HepG2 (cell line): Measurements from ENCODE around the gene PPM1H. TPM values are rescaled to one million over a fixed set of nuclear protein-coding genes. Genes with fewer than 3 reads are reported as not detected.
"Not testable (repeated sequence)": the region's sequence is repeated elsewhere in the genome, so short reads cannot be mapped to it uniquely, and the experiment has no call there.

Source experiments
- ATAC-seq: fragments of 200-7000 bp; cut with Tn5 transposase; 3 replicates; pipeline ENCODE4 v1.9.1; 2020; ENCODE audit warnings: mild to moderate bottlenecking, moderate library complexity
- BruUV-seq: library from RNA; stranded (reverse); fragments of 400-500 nt; replicated peaks from 2 replicates; lab custom pipeline; 2021; lab: Mats Ljungman, UMichigan
- CTCF ChIA-PET: fragments of 300-600 bp; formaldehyde crosslinking; extraction: SDS; loops from one replicate; lab custom pipeline; 2021; ENCODE audit warnings: low total read pairs, inconsistent platforms, low intra/inter-chr PET ratio; lab: Yijun Ruan, JAX
- POLR2A ChIA-PET: fragments of 350-600 bp; sonication (Branson Sonifier 250); formaldehyde crosslinking; loops from one replicate; lab custom pipeline; 2020; ENCODE audit warnings: antibody characterized with exemption, inconsistent platforms; lab: Yijun Ruan, JAX
- DNase-seq: peaks from one replicate; pipeline ENCODE4 v3.0.0-alpha.2; 2015; ENCODE audit warnings: low spot score
- FAIRE-seq: peaks from 3 replicates; lab custom pipeline; 2011; peaks lifted over from hg19 to GRCh38; lab: Jason Lieb, UNC
- H2AFZ ChIP-seq: one replicate; pipeline ENCODE4 v1.6.1; 2011; ENCODE audit warnings: low read length, inconsistent platforms
- H3K27ac ChIP-seq: fragments of 300-600 bp; 3 replicates; pipeline ENCODE4 v1.8.0; 2011; ENCODE audit warnings: mixed run types, mild to moderate bottlenecking, mixed read lengths, low read length, inconsistent platforms; ENCODE audit not compliant: insufficient read depth; ENCODE audit errors: extremely low read length
- H3K27me3 ChIP-seq, 2 experiments: fragments of 200-600 bp in 1 of 2; 2 replicates in 1 of 2; 3 replicates in 1 of 2; pipeline versions ENCODE4 v1.6.0 to v1.8.0; 2011; ENCODE audit warnings: low read length in 2 of 2, mild to moderate bottlenecking in 2 of 2, moderate library complexity in 2 of 2, inconsistent platforms in 1 of 2; ENCODE audit not compliant: insufficient read depth in 2 of 2, control insufficient read depth in 1 of 2
- H3K36me3 ChIP-seq, 2 experiments: fragments of 200-600 bp in 1 of 2; replicated peaks in 1 of 2; 2 replicates in 1 of 2; 3 replicates in 1 of 2; pipeline versions ENCODE4 v1.5.1 to v1.8.0; 2011; ENCODE audit warnings: low read length in 2 of 2, inconsistent platforms in 1 of 2; ENCODE audit not compliant: insufficient read depth in 2 of 2, control insufficient read depth in 1 of 2
- H3K4me1 ChIP-seq: 2 replicates; pipeline ENCODE4 v1.5.1; 2012; ENCODE audit warnings: low read length, inconsistent platforms; ENCODE audit not compliant: insufficient read depth
- H3K4me2 ChIP-seq: 2 replicates; pipeline ENCODE4 v1.6.0; 2011; ENCODE audit warnings: low read depth, low read length, inconsistent platforms
- H3K4me3 ChIP-seq, 3 experiments: fragments of 200-600 bp in 1 of 3; sonication (generic), shearing (Covaris generic) in 1 of 3; replicated peaks in 1 of 3; 2 replicates each; pipeline ENCODE4 v1.5.1; 2011 to 2016; ENCODE audit warnings: low read length in 3 of 3, inconsistent platforms in 2 of 3, low read depth in 2 of 3, mild to moderate bottlenecking in 2 of 3, control low read depth in 1 of 3, mixed read lengths in 1 of 3; ENCODE audit not compliant: insufficient read depth in 1 of 3
- H3K79me2 ChIP-seq: one replicate; pipeline ENCODE4 v1.6.1; 2011; ENCODE audit warnings: low read length, inconsistent platforms; ENCODE audit not compliant: insufficient read depth
- H3K9ac ChIP-seq: 2 replicates; pipeline ENCODE4 v1.6.0; 2011; ENCODE audit warnings: mild to moderate bottlenecking, low read depth, low read length, inconsistent platforms; ENCODE audit not compliant: insufficient read depth
- H3K9me3 ChIP-seq: 2 replicates; pipeline ENCODE4 v1.5.1; 2012; ENCODE audit warnings: mild to moderate bottlenecking, low read length
- H4K20me1 ChIP-seq: 2 replicates; pipeline ENCODE4 v1.6.0; 2011; ENCODE audit warnings: inconsistent platforms, mild to moderate bottlenecking, low read length, moderate library complexity; ENCODE audit not compliant: insufficient read depth
- ARID5B ChIP-seq: IDR thresholded peaks from 2 replicates; pipeline ENCODE4 v1.4.0; 2020; ENCODE audit warnings: mild to moderate bottlenecking, missing genetic modification reagents
- ATF7-NPFF ChIP-seq: sonication (generic); formaldehyde crosslinking; IDR thresholded peaks from 2 replicates; pipeline ENCODE4 v1.8.1; 2023; ENCODE audit warnings: mild to moderate bottlenecking, low read depth, missing genetic modification reagents, moderate library complexity
- CC2D1A ChIP-seq: sonication (generic); formaldehyde crosslinking; IDR thresholded peaks from 2 replicates; pipeline ENCODE4 v1.8.1; 2023; ENCODE audit warnings: mild to moderate bottlenecking, missing genetic modification reagents
- CREB1 ChIP-seq, 2 experiments: fragments of 450-650 bp in 1 of 2; IDR thresholded peaks; 2 replicates each; pipeline ENCODE4 v1.6.1; 2016 to 2017; ENCODE audit warnings: control low read depth in 1 of 2, mild to moderate bottlenecking in 1 of 2, missing compliant biosample characterization in 1 of 2, missing genetic modification characterization in 1 of 2
- DNMT3B ChIP-seq: conservative IDR thresholded peaks from 2 replicates; pipeline ENCODE4 v1.6.1; 2016; ENCODE audit warnings: missing biosample characterization, control low read depth
- GABPB1 ChIP-seq: IDR thresholded peaks from 2 replicates; pipeline ENCODE4 v1.6.1; 2016; ENCODE audit warnings: mild to moderate bottlenecking, missing genetic modification reagents, moderate library complexity, missing compliant biosample characterization
- IKZF1 ChIP-seq: fragments of 450-650 bp; IDR thresholded peaks from 2 replicates; pipeline ENCODE4 v1.7.1; 2016
- NFE2L1 ChIP-seq: sonication (generic); formaldehyde crosslinking; IDR thresholded peaks from 2 replicates; pipeline ENCODE4 v1.4.0; 2020; ENCODE audit warnings: missing genetic modification reagents, mild to moderate bottlenecking, borderline replicate concordance
- RFX3 ChIP-seq: IDR thresholded peaks from 2 replicates; pipeline ENCODE4 v1.6.1; 2016; ENCODE audit warnings: missing biosample characterization, missing genetic modification reagents
- SIX4 ChIP-seq: sonication (generic); formaldehyde crosslinking; IDR thresholded peaks from 2 replicates; pipeline ENCODE4 v1.4.0; 2020; ENCODE audit warnings: missing genetic modification reagents
- TAF1 ChIP-seq: sonication (generic); formaldehyde crosslinking; IDR thresholded peaks from 2 replicates; pipeline ENCODE4 v1.4.0; 2020; ENCODE audit warnings: missing genetic modification reagents
- TOE1 ChIP-seq: sonication (generic); formaldehyde crosslinking; IDR thresholded peaks from 2 replicates; pipeline ENCODE4 v1.4.0; 2020; ENCODE audit warnings: mild to moderate bottlenecking, missing genetic modification reagents
- ZBTB1 ChIP-seq: sonication (generic); formaldehyde crosslinking; IDR thresholded peaks from 2 replicates; pipeline ENCODE4 v1.4.0; 2020; ENCODE audit warnings: missing genetic modification reagents, borderline replicate concordance
- ZIK1 ChIP-seq: sonication (generic); formaldehyde crosslinking; IDR thresholded peaks from 2 replicates; pipeline ENCODE4 v1.5.0; 2020; ENCODE audit warnings: mild to moderate bottlenecking, low read depth, missing genetic modification reagents, borderline replicate concordance
- ZNF3 ChIP-seq: IDR thresholded peaks from 2 replicates; pipeline ENCODE4 v1.7.0; 2017; ENCODE audit warnings: inconsistent platforms
- ZNF343 ChIP-seq: sonication (generic); formaldehyde crosslinking; IDR thresholded peaks from 2 replicates; pipeline ENCODE4 v1.4.0; 2020; ENCODE audit warnings: mild to moderate bottlenecking, missing genetic modification reagents
- ZNF451 ChIP-seq: sonication (generic); formaldehyde crosslinking; IDR thresholded peaks from 2 replicates; pipeline ENCODE4 v1.5.0; 2020; ENCODE audit warnings: mild to moderate bottlenecking, missing genetic modification reagents
- WGBS: methylation state at CpG from one replicate; pipeline ENCODE4 v1.1.6; 2017; ENCODE audit warnings: low lambda C conversion rate; 5-methylcytosine and 5-hydroxymethylcytosine counted together
- in situ Hi-C: cut with HindIII; loops from 2 replicates; pipeline ENCODE4 v1.10.0; 2017; ENCODE audit warnings: low pct_unique_long_range_greater_than_20kb; ENCODE audit not compliant: extremely low pct_ligation_motif_present
- intact Hi-C: fragments of 100-400 bp; cut with micrococcal nuclease; formaldehyde crosslinking; loops from one replicate; pipeline ENCODE4 v1.10.0; 2022; ENCODE audit not compliant: unreplicated experiment
- polyA plus RNA-seq, 8 experiments: library from polyadenylated mRNA; depleted of rRNA in 3 of 8; stranded (reverse) in 7 of 8; unstranded in 1 of 8; fragments of >200 nt; fragmentation: Illumina TruSeq in 4 of 8; extraction: Trizol in 4 of 8; gene quantifications; 2 replicates each; pipeline versions ENCODE4 v1.2.1 to v1.2.3, GENCODE V29; 2011 to 2016; ENCODE audit warnings: low read depth in 4 of 8, missing spikeins in 1 of 8, mixed read lengths in 1 of 8; ENCODE audit not compliant: insufficient read depth in 1 of 8
- total RNA-seq, 5 experiments: library from RNA; depleted of rRNA; stranded (reverse); fragments of >200 nt; fragmentation: Illumina TruSeq; extraction: Trizol; gene quantifications; 2 replicates each; pipeline ENCODE4 v1.2.3, GENCODE V29; 2016; ENCODE audit warnings: low read depth in 1 of 5

The PPM1H gene
- total and polyA plus RNA-seq, 2 of the 13 experiments (the other 11 are each of a cell fraction or from before 2014, with no cell fraction given) = 29.1 to 38.1 TPM

- no peak for TF ChIP-seq ZNF451 (CRISPR knock-in tag)
- no peak for TF ChIP-seq DNMT3B (CRISPR knock-in tag)
- no peak for TF ChIP-seq GABPB1 (CRISPR knock-in tag)
- TF ChIP-seq CREB1 (IDR thresholded peaks at IDR 0.05) = no peak
- no peak for TF ChIP-seq CREB1 (CRISPR knock-in tag; IDR thresholded peaks at IDR 0.05)
- no peak for TF ChIP-seq IKZF1
- no peak for TF ChIP-seq ZNF343 (CRISPR knock-in tag)
- no peak for TF ChIP-seq TOE1 (CRISPR knock-in tag)
- TF ChIP-seq NFE2L1 (CRISPR knock-in tag) = no peak
Observed at GRCh38 chr12:62668782-62669181, 266.2 kb downstream of the PPM1H start (continued).

- FAIRE-seq, H3K9ac ChIP-seq, H3K4me1 ChIP-seq, DNase-seq, ATAC-seq, intact Hi-C loops, H3K27me3 ChIP-seq, POLR2A ChIA-PET, H3K9me3 ChIP-seq, H3K4me3 ChIP-seq, H4K20me1 ChIP-seq, H2AFZ ChIP-seq, H3K79me2 ChIP-seq, H3K4me2 ChIP-seq, CTCF ChIA-PET, in situ Hi-C loops, H3K27ac ChIP-seq: not testable (repeated sequence)
- TSS peak; percentile 18 for BruUV-seq
- WGBS = 98% methylated on average over 5 of the region's 5 CpGs
- H3K36me3 ChIP-seq = peaks cover 6 to 63% of the 10 kb centered on the region in 2 experiments
Observed at GRCh38 chr12:62664951-62665350, 270.0 kb downstream of the PPM1H start.

- 96% methylated on average over 2 of the region's 2 CpGs for WGBS
- H3K27ac ChIP-seq = no peak overlapping the region
- H3K79me2 ChIP-seq = no peaks in the 10 kb centered on the region
- H2AFZ ChIP-seq = no peak overlapping the region
- no peaks in the 10 kb centered on the region for H4K20me1 ChIP-seq
- H3K36me3 ChIP-seq = peaks cover 5 to 60% of the 10 kb centered on the region in 2 experiments
- no peaks in the 10 kb centered on the region for H3K27me3 ChIP-seq
- no peaks in the 10 kb centered on the region for H3K4me1 ChIP-seq
- FAIRE-seq (no peak), DNase-seq (no peak), ATAC-seq (no peak)
- H3K4me2 ChIP-seq = no peak overlapping the region
- no peaks in the 10 kb centered on the region for H3K9me3 ChIP-seq
- no peak overlapping the region for H3K4me3 ChIP-seq
- ChIA-PET POLR2A (no interaction called here), CTCF (no interaction called here)
- in situ Hi-C loops (no loop called here), intact Hi-C loops (no loop called here)
- H3K9ac ChIP-seq = no peak overlapping the region
- BruUV-seq = no TSS peak
- TF ChIP-seq TAF1 (no peak), SIX4 (CRISPR knock-in tag) (no peak), ZBTB1 (CRISPR knock-in tag) (no peak), ZIK1 (CRISPR knock-in tag) (no peak), CC2D1A (CRISPR knock-in tag) (no peak), ARID5B (CRISPR knock-in tag) (no peak), RFX3 (no peak), ZNF3 (CRISPR knock-in tag) (no peak), ATF7-NPFF (CRISPR knock-in tag) (no peak)
Observed at GRCh38 chr12:62660756-62661155, 274.2 kb downstream of the PPM1H start.
